ENCODE measurements around the gene ASCC3.

Gene ASCC3

GRCh38 chr6:100493206-100493888 is 387.8 kb downstream of the ASCC3 start:
- no peak for TF ChIP-seq CTCF (IDR thresholded peaks at IDR 0.05; ENCODE audit: control insufficient read depth, extremely low read depth, insufficient read depth)
- H3K4me3 ChIP-seq (ENCODE audit: low read depth, low read length), result no peak overlapping the region
- no peak for DNase-seq (ENCODE audit: low read depth)

- no peak for TF ChIP-seq CTCF (IDR thresholded peaks at IDR 0.05; ENCODE audit: control insufficient read depth, extremely low read depth, insufficient read depth)
- H3K4me3 ChIP-seq (ENCODE audit: low read depth, low read length), result no peak overlapping the region
- no peak for DNase-seq (ENCODE audit: low read depth)
Observed at GRCh38 chr6:100491952-100492670, 389.0 kb downstream of the ASCC3 start.

- no peak for TF ChIP-seq CTCF (IDR thresholded peaks at IDR 0.05; ENCODE audit: control insufficient read depth, extremely low read depth, insufficient read depth)
- no peak for DNase-seq (ENCODE audit: low read depth)
- no peak overlapping the region for H3K4me3 ChIP-seq (ENCODE audit: low read depth, low read length)
Observed at GRCh38 chr6:100490065-100490464, 391.1 kb downstream of the ASCC3 start.

GRCh38 chr6:100488244-100488643 is 392.9 kb downstream of the ASCC3 start:
- TF ChIP-seq CTCF (IDR thresholded peaks at IDR 0.05; ENCODE audit: control insufficient read depth, extremely low read depth, insufficient read depth), result no peak
- DNase-seq (ENCODE audit: low read depth), result no peak
- no peak overlapping the region for H3K4me3 ChIP-seq (ENCODE audit: low read depth, low read length)

GRCh38 chr6:100487638-100488037 is 393.5 kb downstream of the ASCC3 start:
- no peak overlapping the region for H3K4me3 ChIP-seq (ENCODE audit: low read depth, low read length)
- no peak for TF ChIP-seq CTCF (IDR thresholded peaks at IDR 0.05; ENCODE audit: control insufficient read depth, extremely low read depth, insufficient read depth)
- DNase-seq (ENCODE audit: low read depth), result no peak

GRCh38 chr6:100485268-100485667 is 395.9 kb downstream of the ASCC3 start:
- TF ChIP-seq CTCF (IDR thresholded peaks at IDR 0.05; ENCODE audit: control insufficient read depth, extremely low read depth, insufficient read depth), result no peak
- DNase-seq (ENCODE audit: low read depth), result no peak
- H3K4me3 ChIP-seq (ENCODE audit: low read depth, low read length), result no peak overlapping the region

Measured in LNCaP clone FGC (cell line).